Transverse colon (tissue), 3 donors: Measurements from ENCODE around the gene ZBED6.

Source experiments
- EP300 ChIP-seq: sonication (generic); formaldehyde crosslinking; IDR thresholded peaks from one replicate; pipeline ENCODE4 v1.6.1; 2017; ENCODE audit warnings: antibody characterized with exemption, low read depth
- POLR2A ChIP-seq: fragments of 450-650 bp; IDR thresholded peaks from one replicate; pipeline ENCODE4 v1.6.1; 2016; ENCODE audit warnings: antibody characterized with exemption, mild to moderate bottlenecking, moderate library complexity
- TF ChIP-seq, protein P1 (sequence below), 5 experiments: fragments of 200-600 bp in 3 of 5; fragments of 450-650 bp in 2 of 5; sonication (generic) in 3 of 5; IDR thresholded peaks; 1 replicate in 2 of 5; 2 replicates in 3 of 5; pipeline ENCODE4 v1.5.1; 2016 to 2017; ENCODE audit warnings: antibody characterized with exemption in 5 of 5, inconsistent platforms in 3 of 5, mild to moderate bottlenecking in 2 of 5, moderate library complexity in 1 of 5

DNA sequence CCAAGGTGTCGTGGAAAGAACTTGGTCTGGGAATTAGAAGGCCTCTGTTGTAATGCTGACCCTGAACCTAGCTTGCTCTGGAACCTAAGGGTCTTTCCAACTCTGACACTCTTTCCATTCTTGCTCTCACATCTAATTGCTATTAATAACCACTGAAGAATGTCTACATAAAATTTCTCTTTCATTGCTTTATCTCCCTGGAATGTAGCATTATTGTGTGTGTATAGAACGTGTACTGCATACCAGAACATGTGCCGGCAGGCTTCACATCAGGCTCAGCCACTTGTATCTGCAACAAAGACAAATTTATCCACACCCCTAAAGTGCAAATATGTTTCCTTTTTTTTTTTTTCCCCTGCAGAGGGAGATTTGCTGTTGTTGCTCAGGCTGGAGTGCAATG, 44.4 kb upstream of the ZBED6 start:
- TF ChIP-seq, protein P1, sequence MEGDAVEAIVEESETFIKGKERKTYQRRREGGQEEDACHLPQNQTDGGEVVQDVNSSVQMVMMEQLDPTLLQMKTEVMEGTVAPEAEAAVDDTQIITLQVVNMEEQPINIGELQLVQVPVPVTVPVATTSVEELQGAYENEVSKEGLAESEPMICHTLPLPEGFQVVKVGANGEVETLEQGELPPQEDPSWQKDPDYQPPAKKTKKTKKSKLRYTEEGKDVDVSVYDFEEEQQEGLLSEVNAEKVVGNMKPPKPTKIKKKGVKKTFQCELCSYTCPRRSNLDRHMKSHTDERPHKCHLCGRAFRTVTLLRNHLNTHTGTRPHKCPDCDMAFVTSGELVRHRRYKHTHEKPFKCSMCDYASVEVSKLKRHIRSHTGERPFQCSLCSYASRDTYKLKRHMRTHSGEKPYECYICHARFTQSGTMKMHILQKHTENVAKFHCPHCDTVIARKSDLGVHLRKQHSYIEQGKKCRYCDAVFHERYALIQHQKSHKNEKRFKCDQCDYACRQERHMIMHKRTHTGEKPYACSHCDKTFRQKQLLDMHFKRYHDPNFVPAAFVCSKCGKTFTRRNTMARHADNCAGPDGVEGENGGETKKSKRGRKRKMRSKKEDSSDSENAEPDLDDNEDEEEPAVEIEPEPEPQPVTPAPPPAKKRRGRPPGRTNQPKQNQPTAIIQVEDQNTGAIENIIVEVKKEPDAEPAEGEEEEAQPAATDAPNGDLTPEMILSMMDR (IDR thresholded peaks at IDR 0.05) = no peak
- TF ChIP-seq POLR2A (no peak), EP300 (no peak)
